UCSD-AML1 (cell line): ENCODE measurements around the gene ACSBG1.
"Not testable (repeated sequence)": the region's sequence is repeated elsewhere in the genome, so short reads cannot be mapped to it uniquely, and the experiment has no call there.

Experiments used
- DNase-seq: peaks from one replicate; lab custom pipeline; 2025; ENCODE audit not compliant: unreplicated experiment; lab: John Stamatoyannopoulos, UW

The ACSBG1 gene

DNA sequence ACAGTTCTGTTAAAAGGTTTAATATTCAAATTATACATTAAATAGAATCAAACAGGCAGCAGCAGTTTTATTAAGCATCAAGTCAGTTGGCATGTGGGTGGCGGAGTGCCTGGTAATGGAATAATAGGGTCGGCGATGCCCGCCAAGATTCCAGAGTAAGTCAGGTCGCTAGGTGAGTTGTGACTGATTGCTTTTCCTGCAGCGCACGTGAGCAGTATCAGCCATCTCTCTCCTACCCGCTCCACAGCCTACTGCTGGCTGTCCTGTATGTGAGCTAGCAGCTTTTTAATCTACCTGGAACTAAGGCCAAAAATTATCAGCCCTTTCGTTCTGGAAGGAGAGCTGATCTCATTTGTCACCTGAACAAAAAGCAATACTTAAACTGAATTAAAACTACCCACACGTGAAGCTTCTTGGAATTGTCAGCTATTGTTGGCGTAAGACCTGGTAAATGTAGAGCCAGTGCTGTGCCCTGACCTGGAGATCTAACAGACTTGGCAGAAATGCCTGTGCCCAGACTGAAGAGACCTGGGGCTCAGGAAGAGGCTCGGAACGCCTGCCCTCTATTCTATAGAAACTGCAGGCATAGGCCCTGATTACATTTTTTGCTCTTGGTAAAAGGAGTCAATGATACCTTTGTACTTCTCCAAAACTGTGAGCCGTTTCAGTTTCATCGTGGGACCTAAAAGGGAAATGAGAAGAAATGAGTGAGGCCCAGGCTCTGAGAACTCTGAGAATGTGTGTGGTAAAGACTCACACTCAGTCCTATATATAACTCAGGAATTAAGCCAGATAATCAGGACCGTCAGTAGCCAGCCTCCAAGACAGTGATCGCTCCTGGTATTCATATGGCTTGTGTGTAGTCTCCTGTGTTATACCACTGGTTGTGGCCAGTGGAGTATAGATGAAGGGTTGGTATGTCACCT lies 63.3 kb downstream of the ACSBG1 start:
- no peak for DNase-seq

DNA sequence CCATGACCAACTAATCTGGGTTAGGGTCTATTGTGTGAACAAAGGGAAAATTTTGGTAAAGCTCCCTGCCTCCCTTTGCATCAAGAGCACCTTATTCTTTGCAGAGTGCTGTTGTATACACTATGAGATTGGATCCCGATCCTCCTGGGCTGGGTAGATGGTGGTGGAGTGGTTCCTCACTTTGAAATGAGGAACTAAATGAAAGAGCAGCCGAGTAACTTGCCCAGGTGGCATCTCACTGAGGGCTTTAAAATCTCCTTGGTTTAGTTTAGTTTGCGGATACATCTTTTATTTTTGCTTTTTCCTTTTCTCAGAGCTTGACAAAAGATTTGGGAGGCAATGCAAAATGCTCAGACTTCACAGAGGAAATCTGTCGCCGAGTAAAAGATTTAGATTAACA lies 65.8 kb downstream of the ACSBG1 start:
- DNase-seq: no peak

DNA sequence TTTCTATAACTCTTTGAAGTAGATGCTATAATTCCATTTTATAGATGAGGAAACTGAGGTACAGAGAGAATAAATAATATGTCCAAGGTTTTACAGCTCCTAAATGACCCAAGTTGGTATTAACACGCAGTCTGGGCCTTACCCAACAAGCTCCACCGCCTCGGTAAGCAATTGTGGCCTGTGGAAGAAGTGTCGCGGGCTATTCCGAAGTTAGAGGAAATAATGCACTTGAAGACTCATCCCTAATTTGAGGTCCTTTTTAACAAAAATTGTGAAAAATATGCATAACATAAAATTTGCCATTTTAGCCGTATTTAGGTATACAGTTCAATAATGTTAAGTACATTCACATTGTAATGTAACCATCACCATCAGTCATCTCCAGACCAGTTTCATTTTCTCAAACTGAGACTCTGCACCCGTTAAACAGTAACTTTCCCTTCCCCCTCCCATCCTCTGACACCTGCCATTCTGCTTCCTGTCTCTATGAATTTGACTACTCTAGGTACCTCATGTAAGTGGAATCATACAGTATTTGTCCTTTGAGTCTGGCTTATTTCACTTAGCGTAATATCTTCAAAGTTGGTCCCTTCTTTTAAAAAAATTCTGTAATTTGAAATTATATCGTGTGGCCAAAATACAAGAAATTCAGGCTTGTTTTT lies 67.0 kb downstream of the ACSBG1 start:
- no peak for DNase-seq

DNA sequence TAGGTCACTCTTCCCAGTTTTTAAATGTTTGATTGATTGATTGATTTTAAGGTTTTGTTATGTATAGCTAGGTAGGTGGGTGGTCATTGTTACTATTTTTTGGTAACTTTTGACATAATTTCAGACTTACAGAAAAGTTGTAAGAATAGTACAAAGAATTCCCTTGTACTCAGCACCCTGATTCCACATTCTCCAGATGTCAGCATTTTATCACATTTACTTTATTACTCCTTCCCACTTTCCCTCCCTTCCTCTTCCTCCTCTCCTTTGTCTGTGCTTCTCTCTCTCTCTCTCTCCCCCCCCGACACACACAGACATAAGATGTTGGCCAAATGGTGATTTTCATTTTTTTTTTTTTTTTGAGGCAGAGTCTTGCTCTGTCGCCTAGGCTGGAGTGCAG lies 70.4 kb downstream of the ACSBG1 start:
- no peak for DNase-seq

DNA sequence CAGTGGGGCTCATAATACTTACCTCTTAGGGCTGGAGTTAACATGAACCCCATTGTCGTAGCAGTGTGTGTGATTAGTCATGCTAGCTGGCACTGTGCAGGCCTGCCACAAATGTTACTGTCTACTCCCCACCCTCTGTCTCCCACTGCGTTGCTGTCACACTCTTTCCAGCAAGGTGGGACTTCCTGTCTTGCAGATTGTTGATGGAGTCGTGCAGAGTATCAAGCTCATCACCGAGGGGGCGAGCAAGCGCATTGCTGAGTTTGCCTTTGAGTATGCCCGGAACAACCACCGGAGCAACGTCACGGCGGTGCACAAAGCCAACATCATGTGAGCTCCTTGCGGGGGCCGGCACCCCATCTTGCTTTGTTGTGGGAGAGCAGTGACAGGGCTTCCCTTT lies 72.3 kb downstream of the ACSBG1 start:
- DNase-seq: no peak

DNA sequence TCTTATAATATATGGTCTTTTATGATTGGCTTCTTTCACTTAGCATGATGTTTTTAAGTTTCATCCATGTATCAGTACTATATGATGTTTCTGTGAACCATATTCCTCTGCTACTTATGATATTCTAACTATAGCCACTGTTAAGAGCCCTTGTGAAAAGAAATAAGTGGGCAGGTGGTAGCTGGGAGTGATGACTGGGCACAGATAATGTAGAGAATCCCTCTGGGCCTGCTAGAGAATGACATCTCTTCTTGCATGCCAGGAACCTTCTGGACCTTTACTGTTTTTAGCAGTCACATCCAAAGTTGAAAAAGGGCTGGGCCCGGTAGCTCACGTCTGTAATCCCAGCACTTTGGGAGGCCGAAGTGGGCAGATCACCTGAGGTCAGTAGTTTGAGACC lies 75.0 kb downstream of the ACSBG1 start:
- no peak for DNase-seq

DNA sequence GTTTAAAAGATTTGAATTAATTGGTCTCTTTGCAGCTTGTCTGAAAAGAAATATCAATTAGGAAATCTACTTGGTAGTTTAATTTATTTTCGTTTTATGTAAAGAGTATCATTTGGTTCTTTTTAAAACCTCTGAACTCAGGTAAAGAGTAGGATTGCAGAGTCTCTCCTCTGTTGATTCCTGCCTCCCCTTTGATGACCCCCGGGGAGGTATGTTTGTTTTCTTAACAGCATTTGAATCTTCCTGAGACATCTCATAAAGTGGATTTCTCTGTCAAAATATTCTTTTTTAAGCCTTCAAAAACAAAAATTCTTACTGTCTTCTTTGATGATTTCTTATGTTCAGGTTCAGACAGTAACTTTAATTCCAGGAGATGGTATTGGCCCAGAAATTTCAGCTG lies 77.2 kb downstream of the ACSBG1 start:
- DNase-seq: no peak

DNA sequence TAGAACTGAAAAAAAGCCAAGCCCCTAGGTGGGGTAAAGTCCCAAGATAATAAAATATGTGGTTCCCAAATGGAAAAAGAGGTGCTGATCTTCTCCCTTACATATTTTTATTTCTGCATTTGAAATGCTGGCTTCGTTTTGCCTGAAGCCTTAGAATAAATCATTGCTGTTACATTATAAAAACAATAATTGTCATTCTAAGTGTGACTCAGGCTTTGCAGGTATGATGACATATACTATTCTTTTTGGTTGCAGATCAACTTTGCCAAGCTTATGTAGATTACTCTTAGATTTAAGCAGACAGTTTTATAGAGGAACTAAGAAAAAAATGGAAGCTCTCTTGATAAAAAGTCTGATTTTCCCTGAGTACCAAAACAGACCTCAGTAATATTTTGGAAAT lies 77.7 kb downstream of the ACSBG1 start:
- no peak for DNase-seq

DNA sequence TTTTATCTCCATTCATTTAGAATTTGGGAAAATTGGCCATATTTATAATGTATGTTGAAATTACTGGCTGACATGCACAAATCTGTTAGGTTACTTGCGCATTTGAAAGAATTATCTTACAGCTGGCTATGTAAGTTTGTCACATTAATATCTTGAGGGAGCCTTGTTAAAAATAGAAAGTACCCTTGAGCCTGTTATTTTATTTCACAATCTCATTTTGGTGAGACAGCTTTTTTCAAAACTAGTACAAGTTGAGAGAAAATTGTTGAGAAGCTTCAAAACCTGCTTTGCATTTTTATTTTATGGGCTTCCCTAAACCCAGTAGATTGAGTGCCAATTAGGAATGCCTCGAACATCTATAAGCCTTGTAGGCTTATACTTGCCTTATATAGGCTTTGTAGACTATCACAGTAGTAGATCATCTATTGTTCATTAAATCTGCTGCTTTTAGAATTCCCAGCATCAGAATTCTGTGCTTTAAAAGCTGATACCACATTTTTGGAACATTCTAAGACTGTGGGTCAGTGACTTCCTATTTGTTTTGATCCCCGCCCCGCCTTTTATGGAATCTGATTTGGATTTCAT lies 78.9 kb downstream of the ACSBG1 start:
- DNase-seq: no peak

DNA sequence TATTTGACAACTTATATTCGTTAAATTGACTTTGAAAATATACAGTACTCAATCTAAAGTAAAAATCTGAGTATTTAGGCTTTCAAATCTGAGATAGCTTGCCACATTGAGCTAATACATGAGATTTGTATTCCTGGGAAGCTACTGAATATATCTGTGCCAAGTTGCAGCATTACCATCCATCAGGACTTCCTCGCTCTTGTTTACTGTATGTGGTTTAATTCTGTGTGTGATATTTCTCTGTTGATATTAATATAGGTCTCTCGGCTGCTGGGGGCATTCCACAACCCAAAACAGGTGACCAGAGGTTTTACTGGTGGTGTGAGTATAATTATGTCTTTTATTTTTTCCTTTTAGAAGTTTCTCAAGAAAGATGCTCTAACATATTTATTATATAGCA lies 79.4 kb downstream of the ACSBG1 start:
- DNase-seq: no peak

DNA sequence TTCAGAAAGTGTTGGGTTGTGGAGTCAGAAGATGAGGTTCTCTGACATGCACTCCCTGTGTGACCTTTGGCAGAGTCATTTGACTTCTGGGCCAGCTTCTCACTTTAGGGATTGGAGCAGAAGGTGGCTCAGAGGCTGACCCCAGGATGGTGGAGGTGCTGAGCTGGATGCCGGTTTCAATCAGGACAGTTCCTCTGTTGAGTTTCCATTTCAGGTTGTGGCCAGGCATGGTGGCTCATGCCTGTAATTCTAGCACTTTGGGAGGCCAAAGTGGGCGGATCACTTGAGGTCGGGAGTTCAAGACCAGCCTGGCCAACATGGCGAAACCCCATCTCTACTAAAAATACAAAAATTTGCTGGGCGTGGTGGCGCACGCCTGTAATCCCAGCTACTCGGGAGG lies 83.3 kb downstream of the ACSBG1 start:
- not testable (repeated sequence) for DNase-seq

DNA sequence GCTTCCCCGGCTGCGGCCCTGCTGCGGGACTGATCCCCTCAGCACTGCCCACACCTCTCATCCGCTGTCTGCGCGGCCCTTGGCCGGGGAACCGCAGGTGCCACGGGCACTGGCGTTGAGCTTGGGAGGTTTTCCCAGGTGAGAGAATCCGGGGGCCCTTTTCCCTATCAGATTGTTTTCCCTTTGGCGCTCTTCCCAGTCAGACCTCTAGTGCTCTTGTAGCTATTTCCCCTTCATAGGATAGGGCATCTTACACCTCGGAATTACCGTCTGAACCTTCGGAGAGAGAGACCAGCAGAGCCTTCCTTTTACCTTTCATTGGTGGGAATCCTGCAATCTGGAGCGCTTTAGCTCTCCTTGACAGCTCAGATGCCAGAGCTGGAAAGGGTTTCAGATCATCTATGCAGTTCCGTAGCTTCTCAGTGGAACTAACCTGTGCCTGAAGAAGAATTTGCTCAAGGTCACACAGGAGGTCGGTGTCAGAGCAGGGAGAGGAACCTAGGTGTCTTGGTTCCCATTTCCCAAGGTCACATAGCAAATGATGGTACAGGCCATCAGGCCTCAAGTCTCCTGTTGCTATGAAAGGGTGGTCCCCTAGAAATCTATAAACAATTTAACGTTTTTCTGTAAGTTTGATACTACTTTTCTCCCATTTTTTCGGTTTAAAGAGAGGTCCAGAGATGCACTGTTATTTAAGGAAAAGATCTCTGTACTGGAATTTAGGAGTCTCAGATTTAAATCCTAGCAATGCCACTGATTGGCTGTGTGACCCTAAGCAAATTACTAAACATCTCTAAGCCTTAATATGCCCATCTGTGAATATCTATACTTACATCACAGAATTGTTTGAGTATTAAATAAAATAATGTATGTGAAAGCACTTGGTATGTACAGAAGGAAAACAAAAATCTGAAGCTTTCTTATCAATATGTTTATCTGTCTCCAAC lies 84.3 kb downstream of the ACSBG1 start:
- DNase-seq: no peak

DNA sequence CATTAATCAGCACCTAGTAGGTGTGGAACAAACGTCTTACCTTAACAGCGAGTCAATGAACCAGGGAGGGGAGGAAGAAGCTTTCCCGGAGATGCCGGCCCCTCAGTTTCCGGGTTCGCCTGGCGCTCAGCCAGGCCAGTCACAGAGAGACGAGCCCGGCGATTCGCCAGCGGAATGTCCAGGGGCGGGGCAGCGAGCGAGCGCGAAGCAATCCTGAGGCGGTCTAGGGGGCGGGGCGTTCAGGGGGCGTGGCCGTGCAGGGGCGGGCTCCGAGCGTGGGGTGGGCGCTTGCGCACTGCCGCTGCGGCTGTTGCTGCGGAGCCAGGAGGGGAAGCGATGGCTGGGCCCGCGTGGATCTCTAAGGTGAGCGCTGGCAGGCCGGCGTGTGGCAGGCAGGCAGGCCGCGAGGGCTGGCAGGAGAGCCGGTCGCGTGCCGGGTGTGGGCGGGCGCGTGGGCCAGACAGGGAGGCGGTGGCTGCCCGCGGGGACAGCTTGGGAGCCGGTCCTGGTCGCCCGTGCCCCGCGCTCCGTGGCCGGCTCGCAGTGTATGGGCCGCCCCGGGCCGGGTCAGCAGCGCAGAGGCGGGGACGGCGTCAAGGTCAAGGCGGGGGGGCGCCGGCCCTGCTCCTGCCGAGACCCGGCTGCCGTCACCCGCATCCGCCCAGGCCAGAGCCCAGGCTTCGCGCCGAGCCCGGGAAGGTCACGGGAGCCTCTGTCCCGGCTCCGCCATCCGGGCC lies 85.1 kb downstream of the ACSBG1 start, which contains the start of gene IDH3A:
Gene IDH3A (plus strand): TSS at position 295 of the 737 bp plus-strand sequence. CDS start 42 bp downstream, at position 337.
- peak; percentile 98 for DNase-seq

DNA sequence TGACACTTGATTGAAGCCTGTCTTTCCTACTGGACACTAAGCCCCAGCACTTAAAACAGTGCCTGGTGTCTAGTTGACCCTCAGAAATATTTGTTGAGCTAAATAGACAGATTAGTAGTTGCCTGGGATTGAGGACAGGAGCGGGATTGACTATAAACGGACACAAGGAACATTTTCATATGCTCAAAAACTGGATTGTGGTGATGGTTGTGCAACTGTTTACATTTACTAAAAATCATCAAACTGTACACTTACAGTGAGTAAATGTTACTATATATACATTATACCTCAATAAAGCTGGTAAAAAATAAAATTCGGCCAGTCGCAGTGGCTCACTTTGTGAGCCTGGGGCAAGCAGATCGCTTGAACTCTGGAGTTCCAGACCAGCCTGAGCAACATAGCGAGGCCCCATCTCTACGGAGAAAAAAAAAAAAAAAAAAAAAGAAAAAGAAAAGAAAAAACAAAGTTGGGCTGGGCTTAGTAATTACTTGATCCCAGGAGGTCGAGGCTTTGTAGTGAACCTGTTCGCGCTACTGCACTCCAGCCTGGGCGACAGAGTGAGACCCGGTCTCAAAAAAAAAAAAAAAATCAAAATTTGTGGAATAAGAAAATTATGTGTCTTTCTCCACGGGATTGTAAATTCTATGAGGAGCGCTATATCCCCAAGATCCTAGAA lies 85.8 kb downstream of the ACSBG1 start:
- DNase-seq: no peak

DNA sequence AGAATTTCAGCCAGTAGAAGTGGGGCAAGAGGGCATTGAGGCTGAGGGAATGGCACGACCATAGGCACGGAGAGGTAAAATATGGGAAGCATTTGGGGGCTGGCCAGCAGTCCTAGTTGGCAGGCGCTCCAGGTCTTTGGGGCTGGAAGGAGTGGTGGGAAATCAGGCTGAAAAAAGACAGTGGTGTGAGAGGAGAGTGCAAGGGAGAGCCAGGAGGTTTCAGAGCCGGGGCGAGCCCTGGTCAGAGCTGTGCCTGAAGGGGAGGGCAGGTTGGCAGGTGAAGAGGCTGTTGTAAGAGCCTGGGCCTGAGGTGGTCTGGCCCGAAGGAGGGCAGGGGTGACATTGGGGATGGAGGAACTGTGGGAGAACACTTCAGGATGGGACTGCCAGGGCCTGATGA lies 86.8 kb downstream of the ACSBG1 start:
- no peak for DNase-seq

DNA sequence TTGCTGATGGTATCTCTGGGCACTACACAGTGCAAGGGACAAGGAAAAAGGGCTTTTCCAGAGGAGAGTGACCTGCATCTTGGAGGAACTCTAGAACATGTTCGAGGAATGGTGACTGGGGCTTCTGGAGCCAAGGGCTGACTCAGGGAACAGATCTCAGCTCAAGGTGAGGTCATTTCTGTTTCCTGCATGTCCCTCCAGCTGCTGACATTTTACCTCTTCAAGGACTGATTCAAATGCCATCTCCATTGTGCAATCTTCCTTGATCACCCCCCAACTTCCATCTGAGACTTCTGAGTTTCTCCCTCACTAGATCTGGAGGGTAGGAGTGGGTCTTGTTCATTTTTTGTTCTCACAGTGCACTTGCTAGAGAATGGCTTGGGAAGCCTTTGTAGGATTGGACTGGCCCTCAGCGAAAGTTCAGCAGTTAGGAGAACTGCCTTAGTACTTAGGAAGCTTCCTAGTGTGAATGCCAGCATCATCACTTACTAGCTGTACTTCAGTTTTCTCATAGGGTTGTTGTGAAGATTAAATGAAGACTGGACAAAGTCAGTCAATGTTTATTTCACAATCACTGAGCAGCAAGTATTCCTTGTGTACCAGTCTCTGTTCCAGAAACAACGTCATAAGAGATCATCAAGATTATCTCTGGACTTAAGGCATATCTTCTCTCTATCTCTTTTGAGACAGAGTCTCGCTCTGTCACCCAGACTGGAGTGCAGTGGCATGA lies 87.8 kb downstream of the ACSBG1 start:
- DNase-seq: no peak

DNA sequence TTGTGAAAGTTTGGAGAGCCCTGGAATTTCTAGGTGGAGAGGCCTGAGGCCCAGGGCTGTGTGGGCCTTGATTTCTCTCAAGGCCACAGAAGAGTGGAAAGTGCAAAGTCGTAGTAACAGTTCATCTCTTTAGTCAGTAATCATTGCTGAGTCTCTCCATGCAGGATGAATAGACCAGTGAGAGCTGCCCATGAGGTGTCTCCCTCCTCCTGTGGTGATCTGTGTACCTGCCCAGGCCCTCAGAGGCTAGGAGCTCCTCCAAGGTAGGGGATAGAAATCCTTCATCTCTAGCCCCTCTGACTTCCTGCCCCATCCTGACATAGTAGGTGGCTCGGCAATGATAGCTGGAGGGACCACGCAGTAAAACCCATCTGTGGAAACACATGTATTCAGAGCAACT lies 92.0 kb downstream of the ACSBG1 start:
- DNase-seq: no peak

DNA sequence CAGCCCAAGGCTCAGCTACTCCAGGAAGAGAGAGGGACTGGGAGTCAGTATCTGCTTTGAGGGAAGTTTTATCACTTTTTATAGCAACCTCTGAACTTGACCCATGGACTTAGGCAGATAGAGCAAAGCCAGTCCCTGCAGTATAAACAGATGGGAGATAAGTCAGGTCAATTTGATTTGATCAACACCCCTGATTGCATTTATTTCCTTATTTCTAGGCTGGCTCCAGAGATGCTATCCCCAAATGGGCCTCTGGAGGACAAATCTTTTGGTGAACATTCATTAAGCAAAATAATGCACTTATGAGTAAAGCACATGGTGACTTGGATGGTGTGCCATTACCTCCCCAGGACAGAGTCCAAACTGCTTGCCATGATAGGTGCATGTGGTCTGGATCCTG lies 94.1 kb downstream of the ACSBG1 start:
- DNase-seq: no peak

DNA sequence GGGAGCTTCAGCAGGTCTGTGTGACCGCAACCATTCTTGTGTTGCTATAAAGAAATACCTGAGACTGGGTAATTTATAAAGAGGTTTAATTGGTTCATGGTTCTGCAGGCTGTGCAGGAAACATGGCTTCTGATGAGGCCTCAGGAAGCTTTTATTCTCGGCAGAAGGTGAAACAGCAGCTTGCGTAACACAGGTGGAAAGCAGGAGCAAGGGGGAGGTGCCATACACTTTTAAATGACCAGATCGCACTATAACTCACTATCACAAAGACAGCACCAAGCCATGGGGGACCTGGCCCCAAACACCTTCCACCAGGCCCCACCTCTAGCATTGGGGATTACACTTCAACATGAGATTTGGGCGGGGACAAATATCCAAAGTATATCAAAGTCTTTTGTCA lies 94.8 kb downstream of the ACSBG1 start:
- DNase-seq: no peak
